Neuronal stem cell (in vitro differentiated cells): ENCODE data around the gene GGA2.

Experiments
- DNase-seq: peaks from one replicate; pipeline ENCODE4 v3.0.0-alpha.2; 2013; ENCODE audit warnings: low spot score
- H2AFZ ChIP-seq: one replicate; pipeline ENCODE4 v1.6.1; 2013; ENCODE audit warnings: mild to moderate bottlenecking, low read length, inconsistent platforms
- H2AK5ac ChIP-seq: 2 replicates; pipeline ENCODE4 v1.6.1; 2013; ENCODE audit warnings: low read depth, mild to moderate bottlenecking, inconsistent platforms, low read length, moderate library complexity, mixed read lengths
- H2BK120ac ChIP-seq: 2 replicates; pipeline ENCODE4 v1.6.1; 2013; ENCODE audit warnings: low read depth, mild to moderate bottlenecking, inconsistent platforms, low read length, moderate library complexity, mixed read lengths
- H2BK12ac ChIP-seq: one replicate; pipeline ENCODE4 v1.6.1; 2013; ENCODE audit warnings: low read length, inconsistent platforms
- H2BK15ac ChIP-seq: 2 replicates; pipeline ENCODE4 v1.6.1; 2013; ENCODE audit warnings: mild to moderate bottlenecking, low read length, inconsistent platforms, mixed read lengths
- H2BK5ac ChIP-seq: one replicate; pipeline ENCODE4 v1.6.1; 2013; ENCODE audit warnings: inconsistent platforms, mild to moderate bottlenecking, low read length, moderate library complexity
- H3K14ac ChIP-seq: one replicate; pipeline ENCODE4 v1.6.1; 2013; ENCODE audit warnings: low read length, inconsistent platforms
- H3K18ac ChIP-seq: 2 replicates; pipeline ENCODE4 v1.6.1; 2013; ENCODE audit warnings: low read length, inconsistent platforms
- H3K23ac ChIP-seq: 2 replicates; pipeline ENCODE4 v1.6.1; 2013; ENCODE audit warnings: low read depth, mild to moderate bottlenecking, mixed read lengths, low read length, inconsistent platforms; ENCODE audit not compliant: poor library complexity
- H3K27ac ChIP-seq: replicated peaks from 3 replicates; pipeline ENCODE4 v1.5.1; 2013; ENCODE audit warnings: low read length, inconsistent platforms
- H3K27me3 ChIP-seq, 3 experiments: 2 replicates each; pipeline ENCODE4 v1.6.1; 2013; ENCODE audit warnings: low read length in 3 of 3, mild to moderate bottlenecking in 2 of 3, inconsistent platforms in 1 of 3, low read depth in 1 of 3, mixed read lengths in 1 of 3, moderate library complexity in 1 of 3; ENCODE audit not compliant: control insufficient read depth in 3 of 3, insufficient read depth in 3 of 3
- H3K36me3 ChIP-seq, 2 donors: replicated peaks in 1 of 2; 2 replicates each; pipeline ENCODE4 v1.6.1; 2013; ENCODE audit warnings: low read length in 2 of 2; ENCODE audit not compliant: control insufficient read depth in 2 of 2, insufficient read depth in 2 of 2
- H3K4ac ChIP-seq: 2 replicates; pipeline ENCODE4 v1.6.1; 2013; ENCODE audit warnings: inconsistent platforms, mild to moderate bottlenecking, low read length, moderate library complexity
- H3K4me1 ChIP-seq, 2 donors: 1 replicate in 1 of 2; 2 replicates in 1 of 2; pipeline ENCODE4 v1.6.1; 2013; ENCODE audit warnings: low read length in 2 of 2, low read depth in 1 of 2; ENCODE audit not compliant: control insufficient read depth in 2 of 2, insufficient read depth in 1 of 2
- H3K4me2 ChIP-seq: one replicate; pipeline ENCODE4 v1.6.1; 2013; ENCODE audit warnings: mild to moderate bottlenecking, low read length, inconsistent platforms; ENCODE audit not compliant: insufficient read depth, poor library complexity, severe bottlenecking
- H3K4me3 ChIP-seq, 2 donors: 2 replicates each; pipeline ENCODE4 v1.5.1; 2013; ENCODE audit warnings: low read length in 2 of 2, mild to moderate bottlenecking in 2 of 2, inconsistent platforms in 1 of 2, moderate library complexity in 1 of 2
- H3K79me1 ChIP-seq: one replicate; pipeline ENCODE4 v1.6.1; 2013; ENCODE audit warnings: low read depth, mild to moderate bottlenecking, inconsistent platforms, low read length, moderate library complexity
- H3K9ac ChIP-seq: one replicate; pipeline ENCODE4 v1.6.1; 2013; ENCODE audit warnings: mild to moderate bottlenecking, low read depth, low read length, inconsistent platforms; ENCODE audit not compliant: poor library complexity
- H3K9me3 ChIP-seq, 2 donors: replicated peaks in 1 of 2; 2 replicates each; pipeline versions ENCODE3 to v1.6.1; 2013; ENCODE audit warnings: low read length in 2 of 2, mild to moderate bottlenecking in 2 of 2, inconsistent platforms in 1 of 2, low read depth in 1 of 2, mixed read lengths in 1 of 2, moderate library complexity in 1 of 2; ENCODE audit not compliant: control insufficient read depth in 2 of 2, insufficient read depth in 1 of 2
- H4K8ac ChIP-seq: one replicate; pipeline ENCODE4 v1.6.1; 2013; ENCODE audit warnings: low read depth, mild to moderate bottlenecking, inconsistent platforms, low read length, moderate library complexity
- H4K91ac ChIP-seq: one replicate; pipeline ENCODE4 v1.6.1; 2013; ENCODE audit warnings: low read length, low read depth, mild to moderate bottlenecking, inconsistent platforms; ENCODE audit not compliant: poor library complexity
- WGBS, 2 donors: extraction: QIAGEN DNeasy Blood & Tissue Kit; methylation state at CpG; one replicate each; pipeline ENCODE4 v1.1.7; 2013; ENCODE audit warnings: missing lambda C conversion rate in 2 of 2, mixed read lengths in 1 of 2; ENCODE audit not compliant: insufficient read length in 2 of 2, insufficient replicate concordance in 1 of 2; ENCODE audit errors: extremely low coverage in 2 of 2; 5-methylcytosine and 5-hydroxymethylcytosine counted together

The GGA2 gene

GRCh38 chr16:23554536-23554935, 44.2 kb upstream of the GGA2 start:
- Histone ChIP-seq H3K23ac (no peak overlapping the region), H3K9ac (no peak overlapping the region), H3K9me3 (no peaks in the 10 kb centered on the region), H2BK15ac (no peak overlapping the region), H2BK5ac (no peak overlapping the region), H4K91ac (no peak overlapping the region), H3K4ac (no peak overlapping the region), H2BK120ac (no peak overlapping the region), H2AK5ac (no peak overlapping the region), H3K27ac (no peak overlapping the region), H3K14ac (no peak overlapping the region), H3K36me3 (peaks cover 18 to 52% of the 10 kb centered on the region in 2 donors), H2BK12ac (no peak overlapping the region), H3K27me3 (no peaks in the 10 kb centered on the region), H3K18ac (no peak overlapping the region), H2AFZ (no peak overlapping the region), H3K4me2 (no peak overlapping the region), H4K8ac (no peak overlapping the region), H3K4me3 (no peak overlapping the region), H3K4me1 (peaks cover 0 to 1% of the 10 kb centered on the region in 2 donors), H3K79me1 (peaks cover 7% of the 10 kb centered on the region)
- DNase-seq: no peak
- WGBS, 2 donors: no CpG with 5 or more reads among the region's 3 CpGs

GRCh38 chr16:23552161-23552560, 41.9 kb upstream of the GGA2 start:
- Histone ChIP-seq H3K4me2 (no peak overlapping the region), H3K27ac (no peak overlapping the region), H3K27me3 (no peaks in the 10 kb centered on the region), H3K9ac (no peak overlapping the region), H2AFZ (no peak overlapping the region), H3K79me1 (peaks cover 4% of the 10 kb centered on the region), H2BK5ac (no peak overlapping the region), H3K14ac (no peak overlapping the region), H2BK12ac (no peak overlapping the region), H3K23ac (no peak overlapping the region), H3K4ac (no peak overlapping the region), H3K18ac (no peak overlapping the region), H3K4me1 (peaks cover 0 to 1% of the 10 kb centered on the region in 2 donors), H3K4me3 (no peak overlapping the region), H2BK120ac (no peak overlapping the region), H4K91ac (no peak overlapping the region), H4K8ac (no peak overlapping the region), H3K9me3 (no peaks in the 10 kb centered on the region), H3K36me3 (peaks cover 26 to 64% of the 10 kb centered on the region in 2 donors), H2AK5ac (no peak overlapping the region), H2BK15ac (no peak overlapping the region)
- no peak for DNase-seq
- WGBS, 2 donors: no CpG with 5 or more reads among the region's 6 CpGs

- Histone ChIP-seq H3K4ac (no peak overlapping the region), H3K9ac (no peak overlapping the region), H3K4me2 (no peak overlapping the region), H2BK12ac (no peak overlapping the region), H3K27me3 (no peaks in the 10 kb centered on the region), H2BK15ac (no peak overlapping the region), H3K36me3 (peaks cover 34 to 85% of the 10 kb centered on the region in 2 donors), H2BK120ac (no peak overlapping the region), H3K23ac (no peak overlapping the region), H2BK5ac (no peak overlapping the region), H3K4me1 (no peaks in the 10 kb centered on the region), H3K14ac (no peak overlapping the region), H3K4me3 (no peak overlapping the region), H4K8ac (no peak overlapping the region), H2AK5ac (no peak overlapping the region), H3K27ac (no peak overlapping the region), H3K79me1 (no peaks in the 10 kb centered on the region), H2AFZ (no peak overlapping the region), H3K18ac (no peak overlapping the region), H4K91ac (no peak overlapping the region), H3K9me3 (no peaks in the 10 kb centered on the region)
- no peak for DNase-seq
- no CpG with 5 or more reads among the region's 5 CpGs for WGBS, 2 donors
Measured at GRCh38 chr16:23549938-23550337, 39.6 kb upstream of the GGA2 start.

- H3K27ac ChIP-seq: no peak overlapping the region
- no peak overlapping the region for H3K4ac ChIP-seq
- no peaks in the 10 kb centered on the region for H3K9me3 ChIP-seq
- H4K91ac ChIP-seq: no peak overlapping the region
- H3K4me1 ChIP-seq: no peaks in the 10 kb centered on the region
- H2BK15ac ChIP-seq: no peak overlapping the region
- no peak overlapping the region for H3K23ac ChIP-seq
- H3K4me2 ChIP-seq: no peak overlapping the region
- no peak overlapping the region for H3K4me3 ChIP-seq
- H2AK5ac ChIP-seq: no peak overlapping the region
- H2AFZ ChIP-seq: no peak overlapping the region
- no peak for DNase-seq
- H3K27me3 ChIP-seq: no peaks in the 10 kb centered on the region
- H3K9ac ChIP-seq: no peak overlapping the region
- no peak overlapping the region for H4K8ac ChIP-seq
- H3K36me3 ChIP-seq: peaks cover 29 to 86% of the 10 kb centered on the region in 2 donors
- no peak overlapping the region for H3K14ac ChIP-seq
- H2BK120ac ChIP-seq: no peak overlapping the region
- no peak overlapping the region for H3K18ac ChIP-seq
- H2BK5ac ChIP-seq: no peak overlapping the region
- no peaks in the 10 kb centered on the region for H3K79me1 ChIP-seq
- no CpG with 5 or more reads among the region's 14 CpGs for WGBS, 2 donors
- no peak overlapping the region for H2BK12ac ChIP-seq
Measured at GRCh38 chr16:23544436-23544835, 34.1 kb upstream of the GGA2 start.
